D721Med (cell line): Measurements from ENCODE around the gene PRAF2.

Experiments
- DNase-seq: peaks from one replicate; pipeline ENCODE4 v3.0.0; 2011; ENCODE audit warnings: low spot score; ENCODE audit not compliant: insufficient read length
- FAIRE-seq: peaks from 2 replicates; lab custom pipeline; 2011; peaks lifted over from hg19 to GRCh38; lab: Jason Lieb, UNC
- CTCF ChIP-seq: IDR thresholded peaks from 2 replicates; pipeline ENCODE4 v1.5.1; 2012; ENCODE audit warnings: mild to moderate bottlenecking, control low read depth; ENCODE audit not compliant: insufficient read depth; ENCODE audit errors: missing control alignments

Gene PRAF2

GRCh38 chrX:49067285-49068120, 6.3 kb downstream of the PRAF2 start:
- no peak for FAIRE-seq
- no peak for TF ChIP-seq CTCF
- DNase-seq, result no peak

GRCh38 chrX:49066690-49067089, 7.1 kb downstream of the PRAF2 start:
- FAIRE-seq, result no peak
- no peak for TF ChIP-seq CTCF
- no peak for DNase-seq

- TF ChIP-seq CTCF, result no peak
- DNase-seq (no peak), FAIRE-seq (no peak)
Observed at GRCh38 chrX:49066278-49066677, 7.5 kb downstream of the PRAF2 start.

- TF ChIP-seq CTCF, result no peak
- no peak for DNase-seq
- no peak for FAIRE-seq
Observed at GRCh38 chrX:49064735-49065134, 9.1 kb downstream of the PRAF2 start.

GRCh38 chrX:49064303-49064702, 9.5 kb downstream of the PRAF2 start:
- no peak for TF ChIP-seq CTCF
- DNase-seq, result no peak
- FAIRE-seq, result no peak

- no peak for DNase-seq
- TF ChIP-seq CTCF, result no peak
- no peak for FAIRE-seq
Observed at GRCh38 chrX:49063715-49064114, 10.1 kb downstream of the PRAF2 start.

GRCh38 chrX:49061916-49062315, 11.9 kb downstream of the PRAF2 start:
- DNase-seq, result no peak
- no peak for TF ChIP-seq CTCF
- no peak for FAIRE-seq
